Prostate gland (tissue), 2 donors: ENCODE measurements around the gene VOPP1. TPM values are rescaled to one million over a fixed set of nuclear protein-coding genes. Genes with fewer than 3 reads are reported as not detected.

Experiments
- DNase-seq: peaks from one replicate; pipeline ENCODE4 v3.0.0-alpha.2; 2019; ENCODE audit warnings: low spot score
- H3K27ac ChIP-seq, 2 donors: fragments of 200-600 bp; sonication (generic); 2 replicates each; pipeline ENCODE4 v1.5.1; 2017 to 2019
- H3K27me3 ChIP-seq: fragments of 200-600 bp; sonication (generic); replicated peaks from 2 replicates; pipeline ENCODE4 v1.5.1; 2019; ENCODE audit not compliant: insufficient read depth
- H3K36me3 ChIP-seq, 2 donors: fragments of 200-600 bp; sonication (generic); 1 replicate in 1 of 2; 2 replicates in 1 of 2; pipeline versions ENCODE4 v1.5.1 to v1.8.1; 2017 to 2019
- H3K4me1 ChIP-seq: fragments of 200-600 bp; sonication (generic); replicated peaks from 2 replicates; pipeline ENCODE4 v1.5.1; 2019
- H3K4me3 ChIP-seq, 2 donors: fragments of 200-600 bp; sonication (generic); 2 replicates each; pipeline ENCODE4 v1.5.1; 2017 to 2019
- H3K9me3 ChIP-seq: fragments of 200-600 bp; sonication (generic); 2 replicates; pipeline ENCODE4 v1.5.1; 2017
- POLR2A ChIP-seq: fragments of 450-650 bp; IDR thresholded peaks from one replicate; pipeline ENCODE4 v1.6.1; 2016; ENCODE audit warnings: antibody characterized with exemption, mild to moderate bottlenecking
- POLR2AphosphoS5 ChIP-seq: sonication (generic); formaldehyde crosslinking; IDR thresholded peaks from one replicate; pipeline ENCODE4 v1.6.1; 2017; ENCODE audit warnings: antibody characterized with exemption
- WGBS: methylation state at CpG from one replicate; pipeline ENCODE4 v1.1.5; 2018; 5-methylcytosine and 5-hydroxymethylcytosine counted together
- intact Hi-C: fragments of 100-400 bp; cut with DNase I; formaldehyde crosslinking; loops from one replicate; pipeline ENCODE4 v1.14.2; 2022
- total RNA-seq, 2 donors: library from RNA; depleted of rRNA; stranded (reverse); fragments of >200 nt; gene quantifications; one replicate each; pipeline ENCODE4 v1.1.0, GENCODE V29; 2016
- TF ChIP-seq, protein P1 (sequence below), 4 experiments: fragments of 200-600 bp in 2 of 4; fragments of 450-650 bp in 2 of 4; sonication (generic) in 2 of 4; IDR thresholded peaks; 1 replicate in 3 of 4; 2 replicates in 1 of 4; pipeline ENCODE4 v1.5.1; 2016 to 2019; ENCODE audit warnings: antibody characterized with exemption in 4 of 4, mild to moderate bottlenecking in 2 of 4, moderate library complexity in 2 of 4

Gene VOPP1
- total RNA-seq, 2 donors from 2014 or later, result 29.4 to 46.6 TPM

DNA sequence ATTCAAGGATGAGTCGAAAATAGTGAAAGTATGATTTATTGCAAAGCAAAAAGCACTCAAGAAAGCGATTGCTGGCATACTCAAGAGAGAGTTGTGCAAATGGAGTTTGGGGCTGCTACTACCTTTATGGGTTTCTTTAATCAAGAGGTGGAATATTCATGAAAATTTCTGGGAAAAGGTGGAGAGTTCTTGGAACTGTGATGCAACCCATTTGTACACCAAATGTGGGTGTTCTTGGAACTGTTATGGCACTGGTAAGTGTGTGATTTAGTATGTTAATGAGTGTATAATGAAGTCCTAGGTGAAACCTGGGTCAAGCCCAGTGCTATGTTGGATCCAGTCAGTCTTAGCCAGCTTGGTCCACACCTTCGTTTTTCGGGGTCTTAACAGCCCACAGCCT lies 3.4 kb upstream of the VOPP1 start:
- H3K9me3 ChIP-seq, result no peaks in the 10 kb centered on the region
- TF ChIP-seq POLR2A (no peak), POLR2AphosphoS5 (no peak)
- TF ChIP-seq, protein P1, sequence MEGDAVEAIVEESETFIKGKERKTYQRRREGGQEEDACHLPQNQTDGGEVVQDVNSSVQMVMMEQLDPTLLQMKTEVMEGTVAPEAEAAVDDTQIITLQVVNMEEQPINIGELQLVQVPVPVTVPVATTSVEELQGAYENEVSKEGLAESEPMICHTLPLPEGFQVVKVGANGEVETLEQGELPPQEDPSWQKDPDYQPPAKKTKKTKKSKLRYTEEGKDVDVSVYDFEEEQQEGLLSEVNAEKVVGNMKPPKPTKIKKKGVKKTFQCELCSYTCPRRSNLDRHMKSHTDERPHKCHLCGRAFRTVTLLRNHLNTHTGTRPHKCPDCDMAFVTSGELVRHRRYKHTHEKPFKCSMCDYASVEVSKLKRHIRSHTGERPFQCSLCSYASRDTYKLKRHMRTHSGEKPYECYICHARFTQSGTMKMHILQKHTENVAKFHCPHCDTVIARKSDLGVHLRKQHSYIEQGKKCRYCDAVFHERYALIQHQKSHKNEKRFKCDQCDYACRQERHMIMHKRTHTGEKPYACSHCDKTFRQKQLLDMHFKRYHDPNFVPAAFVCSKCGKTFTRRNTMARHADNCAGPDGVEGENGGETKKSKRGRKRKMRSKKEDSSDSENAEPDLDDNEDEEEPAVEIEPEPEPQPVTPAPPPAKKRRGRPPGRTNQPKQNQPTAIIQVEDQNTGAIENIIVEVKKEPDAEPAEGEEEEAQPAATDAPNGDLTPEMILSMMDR (IDR thresholded peaks at IDR 0.05), result no peak
- H3K27me3 ChIP-seq, result no peaks in the 10 kb centered on the region
- WGBS, result 90% methylated on average over 4 of the region's 4 CpGs
- no peak for DNase-seq
- intact Hi-C loops, result loop anchor here (10.0 kb wide), 1 partner anchor 211 kb away; the partner anchor contains the start of gene LANCL2
- no peak overlapping the region for H3K4me3 ChIP-seq
- H3K4me1 ChIP-seq, result peaks cover 15% of the 10 kb centered on the region
- no peaks in the 10 kb centered on the region for H3K36me3 ChIP-seq
- no peak overlapping the region for H3K27ac ChIP-seq

DNA sequence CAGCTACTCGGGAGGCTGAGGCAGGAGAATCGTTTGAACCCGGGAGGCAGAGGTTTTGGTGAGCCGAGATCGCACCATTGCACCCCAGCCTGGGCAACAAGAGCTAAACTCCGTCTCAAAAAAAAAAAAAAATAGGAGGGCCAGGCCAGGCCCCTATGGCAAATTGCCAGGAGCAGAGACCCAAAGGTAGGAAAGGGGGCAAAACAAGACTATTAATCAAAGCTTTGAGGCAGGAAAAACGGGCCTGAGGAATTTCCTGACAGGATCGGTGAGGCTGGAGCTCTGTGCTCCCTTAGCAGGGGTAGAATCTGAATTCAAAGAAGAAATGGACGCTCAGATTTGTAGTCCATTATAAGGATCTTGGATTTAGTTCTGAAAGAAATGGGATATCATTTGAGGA lies 2.8 kb upstream of the VOPP1 start:
- no peaks in the 10 kb centered on the region for H3K27me3 ChIP-seq
- no peaks in the 10 kb centered on the region for H3K9me3 ChIP-seq
- peaks cover 15% of the 10 kb centered on the region for H3K4me1 ChIP-seq
- intact Hi-C loops, result loop anchor here (10.0 kb wide), 1 partner anchor 210 kb away; the partner anchor contains the start of gene LANCL2
- DNase-seq, result no peak
- H3K36me3 ChIP-seq, result no peaks in the 10 kb centered on the region
- H3K4me3 ChIP-seq, result no peak overlapping the region
- 83% methylated on average over 9 of the region's 9 CpGs for WGBS
- no peak overlapping the region for H3K27ac ChIP-seq
- TF ChIP-seq POLR2A (no peak), POLR2AphosphoS5 (no peak)
- TF ChIP-seq, protein P1 (IDR thresholded peaks at IDR 0.05), result no peak

DNA sequence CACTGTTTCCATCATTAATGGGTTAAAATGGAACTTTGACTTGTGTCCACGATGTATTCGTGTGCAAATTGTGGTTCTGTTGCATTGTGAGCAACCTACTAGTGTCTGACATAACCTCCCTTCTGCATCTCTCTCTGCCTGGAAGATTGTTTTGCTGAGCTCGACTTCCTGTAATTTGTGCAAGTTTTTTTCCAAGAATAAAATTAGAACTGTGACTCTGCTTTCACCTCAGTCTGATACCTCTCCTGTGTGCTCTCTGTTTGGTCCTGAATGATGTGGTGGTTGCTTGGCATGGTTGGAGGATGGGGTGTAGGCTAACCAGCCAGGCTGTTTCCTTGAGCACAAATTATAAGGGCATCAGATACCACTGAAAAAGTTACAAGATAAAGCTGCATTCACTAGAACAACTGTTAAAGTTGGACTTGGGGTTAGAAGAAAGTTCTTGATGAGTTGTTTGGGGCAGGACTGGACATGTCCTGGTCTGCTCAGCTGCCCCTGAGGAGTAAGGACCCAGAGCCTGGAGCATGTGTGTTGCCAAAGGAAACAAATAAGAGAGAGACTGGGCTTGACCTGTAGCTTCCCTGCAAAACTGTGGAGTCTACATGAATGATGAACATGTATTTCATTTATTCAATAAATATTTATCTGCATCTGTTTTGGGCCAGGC lies 1.9 kb upstream of the VOPP1 start:
- Histone ChIP-seq H3K9me3 (no peaks in the 10 kb centered on the region), H3K4me3 (no peak overlapping the region), H3K27ac (no peak overlapping the region), H3K4me1 (peaks cover 15% of the 10 kb centered on the region), H3K27me3 (no peaks in the 10 kb centered on the region), H3K36me3 (no peaks in the 10 kb centered on the region)
- TF ChIP-seq POLR2AphosphoS5, result no peak
- TF ChIP-seq, protein P1 (IDR thresholded peaks at IDR 0.05), result no peak
- no peak for TF ChIP-seq POLR2A
- no peak for DNase-seq
- WGBS, result 17% methylated on average over 3 of the region's 3 CpGs
- intact Hi-C loops, result loop anchor here (10.0 kb wide), 1 partner anchor 209 kb away; the partner anchor contains the start of gene LANCL2

DNA sequence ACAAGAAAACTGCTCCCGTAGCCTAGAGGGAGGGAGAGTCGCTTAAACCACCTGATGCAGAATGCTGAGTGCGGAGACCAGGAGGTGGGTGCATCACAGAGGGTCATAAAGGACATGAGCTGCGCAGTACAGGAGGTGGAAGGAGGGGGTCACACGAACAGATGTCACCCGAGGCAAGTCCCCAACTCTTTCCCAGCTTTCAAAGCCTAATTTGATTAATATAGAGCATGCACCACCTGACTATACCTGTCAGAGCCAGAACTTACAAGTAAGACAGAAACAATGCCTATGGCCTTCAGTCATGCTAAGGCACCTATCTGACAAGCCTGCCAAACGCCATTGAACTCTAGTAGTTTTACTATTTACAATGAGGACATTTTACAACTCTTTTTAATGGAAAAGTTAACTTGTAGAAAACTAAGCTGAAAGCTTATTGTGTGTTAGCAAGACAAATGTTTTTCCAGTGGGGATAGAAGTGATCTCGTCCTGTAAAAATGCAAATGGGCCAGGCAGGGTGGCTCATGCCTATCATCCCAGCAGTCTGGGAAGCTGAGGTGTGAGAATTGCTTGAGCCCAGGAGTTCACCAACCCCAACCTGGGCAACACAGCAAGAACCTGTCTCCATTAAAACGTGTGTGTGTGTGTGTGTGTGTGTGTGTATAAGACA lies 1.1 kb upstream of the VOPP1 start:
- Histone ChIP-seq H3K4me3 (peak overlapping the region in 1 of 2 donors; percentile 96), H3K4me1 (peaks cover 15% of the 10 kb centered on the region), H3K27ac (peak overlapping the region; percentile 76 to 85), H3K27me3 (no peaks in the 10 kb centered on the region), H3K9me3 (no peaks in the 10 kb centered on the region), H3K36me3 (no peaks in the 10 kb centered on the region)
- DNase-seq, result no peak
- intact Hi-C loops, result loop anchor here (10.0 kb wide), 1 partner anchor 209 kb away; the partner anchor contains the start of gene LANCL2
- WGBS, result 38% methylated on average over 9 of the region's 9 CpGs
- TF ChIP-seq POLR2AphosphoS5 (no peak), POLR2A (no peak)
- TF ChIP-seq, protein P1 (IDR thresholded peaks at IDR 0.05), result no peak
